Body of pancreas (tissue), 4 donors: ENCODE results near the gene NEK7. TPM values are rescaled to one million over a fixed set of nuclear protein-coding genes. Genes with fewer than 3 reads are reported as not detected.
A peak's percentile ranks its signal among the peaks of the same experiment; 100 is the strongest.

Experiments
- ATAC-seq: fragments of 150-250 bp; one replicate; pipeline ENCODE4 v1.9.1; 2016
- DNase-seq, 4 donors: peaks; one replicate each; pipeline ENCODE4 v3.0.0-alpha.2; 2019
- H3K27ac ChIP-seq, 4 donors: fragments of 200-600 bp; sonication (generic); 1 replicate in 3 of 4; 2 replicates in 1 of 4; pipeline versions ENCODE4 v1.5.1 to v1.6.1; 2016 to 2019; ENCODE audit warnings: mild to moderate bottlenecking in 1 of 4, mixed read lengths in 1 of 4, moderate library complexity in 1 of 4
- H3K27me3 ChIP-seq, 2 donors: fragments of 200-600 bp; sonication (generic); one replicate each; pipeline ENCODE4 v1.6.0; 2016; ENCODE audit warnings: mild to moderate bottlenecking in 1 of 2
- H3K36me3 ChIP-seq, 2 donors: fragments of 200-600 bp; sonication (generic); replicated peaks in 1 of 2; 2 replicates each; pipeline ENCODE4 v1.5.1; 2016; ENCODE audit warnings: low read depth in 2 of 2; ENCODE audit not compliant: insufficient read depth in 1 of 2
- H3K4me1 ChIP-seq: fragments of 200-600 bp; sonication (generic); one replicate; pipeline ENCODE4 v1.6.0; 2016
- H3K4me3 ChIP-seq, 2 donors: fragments of 200-600 bp; sonication (generic); 1 replicate in 1 of 2; 2 replicates in 1 of 2; pipeline ENCODE4 v1.5.1; 2016 to 2019
- H3K9me3 ChIP-seq, 3 donors: fragments of 200-600 bp; sonication (generic); 1 replicate in 2 of 3; 2 replicates in 1 of 3; pipeline ENCODE4 v1.5.1; 2016
- CTCF ChIP-seq, 7 experiments: fragments of 450-650 bp in 4 of 7; fragments of 200-600 bp in 3 of 7; sonication (generic) in 3 of 7; IDR thresholded peaks; one replicate each; pipeline ENCODE4 v1.5.1; 2016 to 2019; ENCODE audit warnings: antibody characterized with exemption in 7 of 7
- POLR2A ChIP-seq, 3 donors: fragments of 450-650 bp; IDR thresholded peaks; one replicate each; pipeline ENCODE4 v1.6.1; 2016; ENCODE audit warnings: antibody characterized with exemption in 3 of 3, mild to moderate bottlenecking in 2 of 3
- WGBS, 2 donors: methylation state at CpG; one replicate each; pipeline ENCODE4 v1.1.5; 2017; 5-methylcytosine and 5-hydroxymethylcytosine counted together
- intact Hi-C: fragments of 100-400 bp; cut with DNase I; formaldehyde crosslinking; loops from one replicate; pipeline ENCODE4 v1.15.1; 2023
- total RNA-seq, 2 donors: library from RNA; depleted of rRNA; stranded (reverse); fragments of >200 nt; gene quantifications; one replicate each; pipeline ENCODE4 v1.1.0, GENCODE V29; 2016

Gene NEK7
- total RNA-seq, 2 donors from 2014 or later: 39.2 to 49.5 TPM

- Histone ChIP-seq H3K4me1 (peaks cover 62% of the 10 kb centered on the region), H3K4me3 (no peak overlapping the region), H3K9me3 (no peaks in the 10 kb centered on the region), H3K27me3 (no peaks in the 10 kb centered on the region), H3K27ac (peak overlapping the region; percentile 40 to 82 (median 60)), H3K36me3 (no peaks in the 10 kb centered on the region)
- intact Hi-C loops: no loop called here
- ATAC-seq: no peak
- TF ChIP-seq POLR2A (IDR thresholded peaks at IDR 0.05) (no peak), CTCF (IDR thresholded peaks at IDR 0.05) (no peak)
- WGBS, 2 donors: 44 to 49% methylated on average over 7 of the region's 7 CpGs
- DNase-seq: no peak
Observed at GRCh38 chr1:198290089-198290683, 133.4 kb downstream of the NEK7 start.

GRCh38 chr1:198291036-198291435, 134.2 kb downstream of the NEK7 start:
- no peak for TF ChIP-seq POLR2A (IDR thresholded peaks at IDR 0.05)
- no peak for TF ChIP-seq CTCF (IDR thresholded peaks at IDR 0.05)
- DNase-seq (no peak), ATAC-seq (no peak)
- intact Hi-C loops: no loop called here
- H3K4me1 ChIP-seq: peaks cover 55% of the 10 kb centered on the region
- H3K4me3 ChIP-seq: no peak overlapping the region
- H3K36me3 ChIP-seq: peaks cover 0 to 1% of the 10 kb centered on the region in 2 donors
- H3K27me3 ChIP-seq: no peaks in the 10 kb centered on the region
- peak overlapping the region in 3 of 4 donors; percentile 37 to 82 (median 70) for H3K27ac ChIP-seq
- no peaks in the 10 kb centered on the region for H3K9me3 ChIP-seq

- Histone ChIP-seq H3K36me3 (peaks cover 0 to 1% of the 10 kb centered on the region in 2 donors), H3K4me1 (peaks cover 46% of the 10 kb centered on the region), H3K4me3 (no peak overlapping the region), H3K27me3 (no peaks in the 10 kb centered on the region), H3K27ac (peak overlapping the region in 1 of 4 donors; percentile 82), H3K9me3 (no peaks in the 10 kb centered on the region)
- DNase-seq (no peak), ATAC-seq (no peak)
- no peak for TF ChIP-seq POLR2A (IDR thresholded peaks at IDR 0.05)
- intact Hi-C loops: no loop called here
Observed at GRCh38 chr1:198291924-198292323, 135.1 kb downstream of the NEK7 start.

- TF ChIP-seq CTCF (IDR thresholded peaks at IDR 0.05) (no peak), POLR2A (IDR thresholded peaks at IDR 0.05) (no peak)
- DNase-seq (no peak), ATAC-seq (no peak)
- peaks cover 0 to 1% of the 10 kb centered on the region in 2 donors for H3K36me3 ChIP-seq
- no peak overlapping the region for H3K4me3 ChIP-seq
- intact Hi-C loops: no loop called here
- peaks cover 14% of the 10 kb centered on the region for H3K4me1 ChIP-seq
- 93% methylated on average over 8 of the region's 8 CpGs for WGBS, 2 donors
- no peaks in the 10 kb centered on the region for H3K9me3 ChIP-seq
- H3K27ac ChIP-seq: no peak overlapping the region
- no peaks in the 10 kb centered on the region for H3K27me3 ChIP-seq
Observed at GRCh38 chr1:198295225-198295624, 138.4 kb downstream of the NEK7 start.

GRCh38 chr1:198295971-198296370, 139.2 kb downstream of the NEK7 start:
- Histone ChIP-seq H3K4me3 (no peak overlapping the region), H3K27ac (no peak overlapping the region), H3K4me1 (peaks cover 9% of the 10 kb centered on the region), H3K9me3 (no peaks in the 10 kb centered on the region), H3K36me3 (peaks cover 0 to 1% of the 10 kb centered on the region in 2 donors), H3K27me3 (no peaks in the 10 kb centered on the region)
- TF ChIP-seq POLR2A (IDR thresholded peaks at IDR 0.05) (no peak), CTCF (IDR thresholded peaks at IDR 0.05) (no peak)
- ATAC-seq (no peak), DNase-seq (no peak)
- 93% methylated on average over 4 of the region's 4 CpGs for WGBS, 2 donors
- intact Hi-C loops: no loop called here
